ENCODE measurements around the gene COX6B2.

Gene COX6B2

GRCh38 chr19:55315956-55316525 is 38.5 kb downstream of the COX6B2 start:
- no peak for DNase-seq (ENCODE audit: low read depth in 1 of 2, low spot score in 1 of 2)

GRCh38 chr19:55314396-55314795 is 40.1 kb downstream of the COX6B2 start:
- DNase-seq (ENCODE audit: low read depth in 1 of 2, low spot score in 1 of 2), result no peak

GRCh38 chr19:55312621-55313512 is 41.7 kb downstream of the COX6B2 start:
- no peak for DNase-seq (ENCODE audit: low read depth in 1 of 2, low spot score in 1 of 2)

- no peak for DNase-seq (ENCODE audit: low read depth in 1 of 2, low spot score in 1 of 2)
These were observed 42.7 kb downstream of the COX6B2 start for GRCh38 chr19:55311797-55312196.

GRCh38 chr19:55311397-55311796 is 43.1 kb downstream of the COX6B2 start:
- no peak for DNase-seq (ENCODE audit: low read depth in 1 of 2, low spot score in 1 of 2)

- no peak for DNase-seq (ENCODE audit: low read depth in 1 of 2, low spot score in 1 of 2)
These were observed 44.0 kb downstream of the COX6B2 start for GRCh38 chr19:55310498-55310897.

- DNase-seq (ENCODE audit: low read depth in 1 of 2, low spot score in 1 of 2), result no peak
These were observed 45.1 kb downstream of the COX6B2 start for GRCh38 chr19:55309448-55309847.

GRCh38 chr19:55308281-55308680 is 46.2 kb downstream of the COX6B2 start:
- no peak for DNase-seq (ENCODE audit: low read depth in 1 of 2, low spot score in 1 of 2)

- no peak for DNase-seq (ENCODE audit: low read depth in 1 of 2, low spot score in 1 of 2)
These were observed 47.8 kb downstream of the COX6B2 start for GRCh38 chr19:55306712-55307111.

GRCh38 chr19:55305983-55306562 is 48.4 kb downstream of the COX6B2 start:
- DNase-seq (ENCODE audit: low read depth in 1 of 2, low spot score in 1 of 2), result no peak

- DNase-seq (ENCODE audit: low read depth in 1 of 2, low spot score in 1 of 2), result peak; percentile 14 to 36
These were observed 49.0 kb downstream of the COX6B2 start for GRCh38 chr19:55305491-55305890.

GRCh38 chr19:55304980-55305379 is 49.5 kb downstream of the COX6B2 start:
- DNase-seq (ENCODE audit: low read depth in 1 of 2, low spot score in 1 of 2), result no peak

GRCh38 chr19:55304279-55304978 is 50.1 kb downstream of the COX6B2 start:
- no peak for DNase-seq (ENCODE audit: low read depth in 1 of 2, low spot score in 1 of 2)

GRCh38 chr19:55303477-55303876 is 51.0 kb downstream of the COX6B2 start:
- DNase-seq (ENCODE audit: low read depth in 1 of 2, low spot score in 1 of 2), result no peak

GRCh38 chr19:55302318-55302703 is 52.2 kb downstream of the COX6B2 start:
- DNase-seq (ENCODE audit: low read depth in 1 of 2, low spot score in 1 of 2), result no peak

- peak; percentile 94 to 98 for DNase-seq (ENCODE audit: low read depth in 1 of 2, low spot score in 1 of 2)
These were observed 52.8 kb downstream of the COX6B2 start for GRCh38 chr19:55301459-55302317.

- no peak for DNase-seq (ENCODE audit: low read depth in 1 of 2, low spot score in 1 of 2)
These were observed 53.5 kb downstream of the COX6B2 start for GRCh38 chr19:55300886-55301458.

- DNase-seq (ENCODE audit: low read depth in 1 of 2, low spot score in 1 of 2), result no peak
These were observed 54.5 kb downstream of the COX6B2 start for GRCh38 chr19:55299991-55300390.
